ENCODE data around the gene BICRA. TPM values are rescaled to one million over a fixed set of nuclear protein-coding genes. Genes with fewer than 3 reads are reported as not detected.

The BICRA gene
- polyA plus RNA-seq, 1 donor (not counting 4 experiments of a cell fraction or from before 2014, with no cell fraction given) = 0.42 TPM

- Histone ChIP-seq H4K20me1 (ENCODE audit: control insufficient read depth, extremely low read depth, insufficient read depth, low read length) (no peaks in the 10 kb centered on the region), H3K79me2 (ENCODE audit: control insufficient read depth, insufficient read depth, low read length) (no peaks in the 10 kb centered on the region), H3K4me3 (ENCODE audit: control insufficient read depth in 2 of 3, extremely low read depth in 1 of 3, insufficient read depth in 2 of 3, low read depth in 1 of 3, low read length in 3 of 3) (peak within 1 kb of the TSS in 1 of 3 experiments; percentile 14), H3K9me3 (ENCODE audit: control insufficient read depth, low read depth, low read length) (no peaks in the 10 kb centered on the region), H3K9ac (ENCODE audit: control insufficient read depth, extremely low read depth, insufficient read depth, low read length) (no peak within 1 kb of the TSS), H2AFZ (ENCODE audit: control insufficient read depth, low read length) (no peak within 1 kb of the TSS), H3K9me1 (ENCODE audit: control insufficient read depth, extremely low read depth, insufficient read depth, low read length) (no peaks in the 10 kb centered on the region), H3K4me2 (ENCODE audit: control insufficient read depth, extremely low read depth, insufficient read depth, low read depth, low read length) (no peak within 1 kb of the TSS), H3K4me1 (ENCODE audit: control insufficient read depth, extremely low read depth, insufficient read depth, low read length) (no peaks in the 10 kb centered on the region), H3K27me3 (ENCODE audit: control insufficient read depth, extremely low read depth, insufficient read depth, low read length) (no peaks in the 10 kb centered on the region), H3K27ac (ENCODE audit: control insufficient read depth, insufficient read depth, low read length) (no peak within 1 kb of the TSS), H3K36me3 (ENCODE audit: control insufficient read depth in 2 of 2, extremely low read depth in 1 of 2, insufficient read depth in 2 of 2, low read length in 2 of 2) (no peaks in the 10 kb centered on the region)
- FAIRE-seq = no peak
- no peak for DNase-seq (ENCODE audit: low read depth, low spot score)
- dilution Hi-C loops (cut with MboI; ENCODE audit: extremely low pct_ligation_motif_present, low sequenced_read_pairs) = no loop called here
- no peak for TF ChIP-seq EZH2 (IDR thresholded peaks at IDR 0.05; ENCODE audit: low read length)
- TF ChIP-seq CTCF (optimal IDR thresholded peaks at IDR 0.05 in 1 of 3, IDR thresholded peaks at IDR 0.05 in 1 of 3, conservative IDR thresholded peaks at IDR 0.05 in 1 of 3; ENCODE audit: extremely low read depth in 1 of 3, insufficient read depth in 2 of 3, low read length in 3 of 3) = no peak
Measured at GRCh38 chr19:47573071-47574026, 35.6 kb upstream of the BICRA start, which contains the start of gene ZNF541. Gene ZNF541 (minus strand): TSS chr19:47573148. CDS start chr19:47555856, 17,292 bp downstream.

- H3K27ac ChIP-seq (ENCODE audit: control insufficient read depth, insufficient read depth, low read length) = no peak overlapping the region
- H3K4me2 ChIP-seq (ENCODE audit: control insufficient read depth, extremely low read depth, insufficient read depth, low read depth, low read length) = no peak overlapping the region
- dilution Hi-C loops (cut with MboI; ENCODE audit: extremely low pct_ligation_motif_present, low sequenced_read_pairs) = no loop called here
Measured at GRCh38 chr19:47580397-47580796, 28.5 kb upstream of the BICRA start.

More at GRCh38 chr19:47580397-47580796, 28.5 kb upstream of the BICRA start:
- FAIRE-seq (no peak), DNase-seq (ENCODE audit: low read depth, low spot score) (no peak)
- H3K4me1 ChIP-seq (ENCODE audit: control insufficient read depth, extremely low read depth, insufficient read depth, low read length) = peaks cover 19% of the 10 kb centered on the region
- no peak overlapping the region for H3K4me3 ChIP-seq (ENCODE audit: control insufficient read depth in 2 of 3, extremely low read depth in 1 of 3, insufficient read depth in 2 of 3, low read depth in 1 of 3, low read length in 3 of 3)
- no peaks in the 10 kb centered on the region for H3K9me3 ChIP-seq (ENCODE audit: control insufficient read depth, low read depth, low read length)
- no peak overlapping the region for H2AFZ ChIP-seq (ENCODE audit: control insufficient read depth, low read length)
- H3K9me1 ChIP-seq (ENCODE audit: control insufficient read depth, extremely low read depth, insufficient read depth, low read length) = no peaks in the 10 kb centered on the region
- no peaks in the 10 kb centered on the region for H3K79me2 ChIP-seq (ENCODE audit: control insufficient read depth, insufficient read depth, low read length)
- H4K20me1 ChIP-seq (ENCODE audit: control insufficient read depth, extremely low read depth, insufficient read depth, low read length) = no peaks in the 10 kb centered on the region
- no peak for TF ChIP-seq CTCF (optimal IDR thresholded peaks at IDR 0.05 in 1 of 3, IDR thresholded peaks at IDR 0.05 in 1 of 3, conservative IDR thresholded peaks at IDR 0.05 in 1 of 3; ENCODE audit: extremely low read depth in 1 of 3, insufficient read depth in 2 of 3, low read length in 3 of 3)
- TF ChIP-seq EZH2 (IDR thresholded peaks at IDR 0.05; ENCODE audit: low read length) = no peak
- no peaks in the 10 kb centered on the region for H3K36me3 ChIP-seq (ENCODE audit: control insufficient read depth in 2 of 2, extremely low read depth in 1 of 2, insufficient read depth in 2 of 2, low read length in 2 of 2)
- H3K9ac ChIP-seq (ENCODE audit: control insufficient read depth, extremely low read depth, insufficient read depth, low read length) = no peak overlapping the region
- H3K27me3 ChIP-seq (ENCODE audit: control insufficient read depth, extremely low read depth, insufficient read depth, low read length) = no peaks in the 10 kb centered on the region

Data from keratinocyte (primary cell).